Measurements from ENCODE around the gene PRDM16.

The PRDM16 gene

GRCh38 chr1:3443807-3444206 is 374.8 kb downstream of the PRDM16 start:
- DNase-seq, result no peak

- no peak for DNase-seq
Measured at GRCh38 chr1:3444298-3444697, 375.3 kb downstream of the PRDM16 start.

GRCh38 chr1:3444736-3445135 is 375.7 kb downstream of the PRDM16 start:
- no peak for DNase-seq

- DNase-seq, result no peak
Measured at GRCh38 chr1:3450202-3450863, 381.3 kb downstream of the PRDM16 start.

GRCh38 chr1:3450983-3451382 is 382.0 kb downstream of the PRDM16 start:
- DNase-seq, result no peak

GRCh38 chr1:3451994-3452865 is 383.2 kb downstream of the PRDM16 start:
- no peak for DNase-seq

- DNase-seq, result no peak
Measured at GRCh38 chr1:3452866-3453175, 383.8 kb downstream of the PRDM16 start.

GRCh38 chr1:3453203-3453761 is 384.3 kb downstream of the PRDM16 start:
- DNase-seq, result peak; percentile 87 to 88

- DNase-seq, result peak; percentile 36 to 37
Measured at GRCh38 chr1:3453891-3454810, 385.1 kb downstream of the PRDM16 start, which contains the start of gene ARHGEF16. TSS of gene ARHGEF16 (plus strand) at chr1:3454665. CDS start at chr1:3463085, 8,420 bp downstream.

- no peak for DNase-seq
Measured at GRCh38 chr1:3454811-3455618, 386.0 kb downstream of the PRDM16 start.

- DNase-seq, result no peak
Measured at GRCh38 chr1:3455670-3456448, 386.9 kb downstream of the PRDM16 start.

GRCh38 chr1:3456449-3456963 is 387.5 kb downstream of the PRDM16 start:
- no peak for DNase-seq

GRCh38 chr1:3456964-3457909 is 388.2 kb downstream of the PRDM16 start:
- no peak for DNase-seq

- DNase-seq, result no peak
Measured at GRCh38 chr1:3457910-3458883, 389.2 kb downstream of the PRDM16 start.

GRCh38 chr1:3459051-3459908 is 390.3 kb downstream of the PRDM16 start:
- no peak for DNase-seq

GRCh38 chr1:3459940-3460671 is 391.1 kb downstream of the PRDM16 start:
- DNase-seq, result no peak

- DNase-seq, result no peak
Measured at GRCh38 chr1:3460672-3461131, 391.7 kb downstream of the PRDM16 start.

Data from activated T-cell treated with anti-CD3 and anti-CD28 coated beads, Interleukin-2, amount 50 U/mL, for 48 hours (primary cell).